Left lobe of liver (tissue), 2 donors: Measurements from ENCODE around the gene WWC1. TPM values are rescaled to one million over a fixed set of nuclear protein-coding genes. Genes with fewer than 3 reads are reported as not detected.

Experiments
- ATAC-seq: fragments of 200-7000 bp; cut with Tn5 transposase; one replicate; pipeline ENCODE4 v1.9.1; 2020; ENCODE audit warnings: mild to moderate bottlenecking, moderate library complexity
- DNase-seq: peaks from one replicate; pipeline ENCODE4 v3.0.0-alpha.2; 2020; ENCODE audit warnings: low spot score
- total RNA-seq: library from RNA; stranded (reverse); gene quantifications from one replicate; pipeline ENCODE4 v1.2.1, GENCODE V29; 2021
- donor health status: DM: no; HTN: no; CAD: no; lungs with moderate emphysema.
- donor health status: DM: no; HTN: yes; CAD: no.

Gene WWC1
- total RNA-seq, 1 donor from 2014 or later, result 11.2 TPM

GRCh38 chr5:168359820-168360460, 68.5 kb downstream of the WWC1 start:
- ATAC-seq (no peak), DNase-seq (no peak)

- ATAC-seq (no peak), DNase-seq (no peak)
Measured at GRCh38 chr5:168360521-168361285, 69.3 kb downstream of the WWC1 start.

DNA sequence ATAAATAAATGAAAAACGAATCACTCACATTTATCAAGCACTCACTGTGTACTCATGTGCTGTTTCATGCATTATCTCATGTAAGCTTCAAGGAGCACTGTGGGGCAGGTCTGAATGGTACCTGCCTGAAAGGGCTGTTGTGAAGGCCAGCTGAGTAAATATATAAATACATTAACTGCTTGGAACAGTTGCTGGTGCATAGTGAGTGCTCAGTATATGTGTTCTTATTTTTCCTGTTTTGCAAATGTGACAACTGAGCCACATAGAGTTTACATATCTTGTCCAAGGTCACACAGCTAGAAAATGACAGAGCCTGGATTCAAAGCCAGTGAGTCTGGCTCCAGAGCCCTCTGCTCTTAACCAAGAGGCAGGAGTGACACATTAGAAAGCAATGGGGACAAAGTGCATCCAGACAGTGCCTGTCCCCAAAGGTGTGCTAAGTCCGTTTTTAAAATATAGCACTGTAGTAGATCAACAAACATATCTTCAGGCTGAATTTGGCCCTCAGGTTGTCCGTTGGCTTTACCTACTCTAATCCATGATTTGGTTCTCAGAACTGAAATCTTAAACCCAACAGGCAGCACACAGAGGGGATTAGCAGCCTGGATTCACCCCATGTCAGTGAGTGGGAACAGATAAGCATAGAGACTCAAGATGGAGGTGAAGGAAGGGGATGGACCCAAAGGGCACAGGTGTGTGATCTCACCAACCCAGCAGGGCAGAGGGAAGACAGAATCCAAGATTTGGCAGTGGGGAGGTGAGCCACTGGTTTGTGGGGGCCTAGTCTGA, 70.8 kb downstream of the WWC1 start:
- DNase-seq, result peak; percentile 50
- peak; percentile 89 for ATAC-seq

DNA sequence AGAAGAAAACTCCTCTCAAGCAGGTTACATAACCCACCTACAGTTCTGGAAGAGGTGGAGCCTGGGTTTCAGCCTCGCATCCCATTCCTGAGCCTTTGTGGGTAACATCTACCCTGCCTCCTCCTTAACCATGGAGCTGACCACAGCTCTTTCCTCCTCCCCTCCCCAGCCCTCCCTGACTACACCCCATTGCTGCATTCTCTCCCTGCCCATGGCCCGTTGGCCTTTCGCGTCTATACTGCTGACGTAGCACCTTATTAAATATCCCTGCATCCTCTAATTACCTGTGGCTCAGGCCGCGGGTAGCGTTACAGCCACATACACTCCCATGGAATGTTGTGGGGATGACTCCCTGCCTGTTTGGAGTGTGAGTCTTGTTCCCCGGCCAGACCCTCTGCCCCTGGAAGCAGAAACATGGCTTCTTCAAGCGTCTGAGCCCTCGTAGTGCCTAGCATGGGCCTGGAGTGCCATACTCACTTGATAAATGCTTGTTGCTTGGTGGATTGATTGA, 72.8 kb downstream of the WWC1 start:
- ATAC-seq (no peak), DNase-seq (no peak)

GRCh38 chr5:168364750-168365550, 73.5 kb downstream of the WWC1 start:
- ATAC-seq, result peak; percentile 32
- DNase-seq, result no peak

DNA sequence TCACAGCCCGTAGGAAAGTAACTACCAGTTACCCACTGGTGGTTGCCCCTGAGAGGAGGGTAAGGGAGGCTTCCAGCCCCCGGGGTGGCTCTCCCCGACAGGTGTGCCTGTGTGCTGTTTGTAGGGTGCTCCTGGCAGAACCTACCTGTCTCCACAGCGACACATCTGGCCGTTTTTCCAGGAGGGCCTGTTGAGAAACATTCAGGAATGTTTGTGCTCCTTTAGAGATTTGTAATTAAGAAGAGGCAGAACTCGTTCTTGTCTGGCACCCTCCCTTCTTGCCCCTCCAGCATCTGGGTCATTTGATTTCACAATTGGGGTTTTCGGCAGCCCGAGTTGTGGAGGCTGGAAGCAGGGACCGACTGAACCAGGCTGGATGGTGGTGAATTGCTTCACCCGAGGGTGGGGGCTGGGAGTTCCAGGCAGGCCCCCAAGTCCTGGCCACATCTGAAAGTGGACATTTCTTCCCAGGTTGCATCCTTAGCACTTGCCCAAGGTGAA, 74.2 kb downstream of the WWC1 start:
- DNase-seq (peak; percentile 52), ATAC-seq (peak; percentile 70)

DNA sequence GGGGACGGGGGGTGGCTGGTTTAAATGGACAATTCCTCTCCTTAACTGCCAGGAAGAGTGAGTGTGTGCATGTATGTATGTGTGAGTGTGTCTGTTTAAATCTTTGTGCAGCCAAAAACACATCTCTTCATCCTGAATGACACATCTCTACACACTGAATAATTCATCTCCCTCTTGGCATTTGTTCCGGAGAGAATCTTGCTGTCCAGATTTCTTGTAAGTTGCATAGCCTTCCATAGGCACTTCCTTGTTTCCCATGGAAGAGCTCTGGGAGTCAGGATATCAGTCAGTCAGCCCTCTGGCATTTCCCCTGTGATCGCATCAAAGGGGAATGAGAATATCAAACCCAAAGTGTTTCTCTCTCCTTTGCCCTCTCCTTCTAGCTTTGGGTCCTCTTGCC, 74.7 kb downstream of the WWC1 start:
- DNase-seq (no peak), ATAC-seq (no peak)

DNA sequence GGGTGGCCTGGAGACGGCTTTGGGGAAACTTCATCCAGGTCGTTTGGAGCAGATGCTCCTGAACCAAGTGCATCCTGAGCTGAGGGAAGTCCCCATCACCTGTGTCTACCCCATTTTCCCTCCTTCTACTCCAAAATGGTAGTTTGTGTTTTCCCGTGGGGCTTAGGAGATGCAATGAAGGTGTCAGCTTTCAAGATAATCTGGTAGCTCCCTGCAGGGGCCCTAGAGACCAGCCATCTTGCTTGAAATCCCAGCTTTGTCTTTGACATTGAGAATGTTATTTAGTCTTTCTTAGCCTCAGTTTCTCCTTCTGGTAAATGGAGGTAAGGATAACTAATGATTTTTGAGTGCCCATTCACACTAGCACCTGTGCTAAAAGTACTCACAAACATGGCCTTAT, 77.4 kb downstream of the WWC1 start:
- ATAC-seq, result no peak
- no peak for DNase-seq

DNA sequence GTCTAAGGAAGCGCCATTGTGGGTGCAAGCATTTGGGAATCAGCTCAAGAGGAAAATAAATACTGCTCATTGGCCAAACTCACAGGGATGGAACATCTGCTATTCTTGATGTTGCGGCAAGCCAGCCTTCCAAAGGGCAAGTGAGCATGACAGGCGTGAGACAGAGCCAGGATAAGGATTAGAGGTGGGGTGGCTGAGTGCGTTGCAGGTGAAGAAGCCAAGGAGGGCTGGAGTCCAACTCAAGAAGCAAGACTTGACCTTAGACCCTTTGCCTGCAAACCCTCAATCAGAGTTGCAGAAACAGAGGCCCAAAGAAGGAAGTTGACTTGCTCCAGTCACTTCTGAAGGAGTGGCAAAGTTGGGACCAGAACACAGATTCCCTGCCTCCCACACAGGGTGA, 79.4 kb downstream of the WWC1 start:
- ATAC-seq, result no peak
- no peak for DNase-seq

- ATAC-seq (no peak), DNase-seq (no peak)
Measured at GRCh38 chr5:168372356-168372946, 81.0 kb downstream of the WWC1 start.

- no peak for ATAC-seq
- no peak for DNase-seq
Measured at GRCh38 chr5:168374532-168374931, 83.1 kb downstream of the WWC1 start.

DNA sequence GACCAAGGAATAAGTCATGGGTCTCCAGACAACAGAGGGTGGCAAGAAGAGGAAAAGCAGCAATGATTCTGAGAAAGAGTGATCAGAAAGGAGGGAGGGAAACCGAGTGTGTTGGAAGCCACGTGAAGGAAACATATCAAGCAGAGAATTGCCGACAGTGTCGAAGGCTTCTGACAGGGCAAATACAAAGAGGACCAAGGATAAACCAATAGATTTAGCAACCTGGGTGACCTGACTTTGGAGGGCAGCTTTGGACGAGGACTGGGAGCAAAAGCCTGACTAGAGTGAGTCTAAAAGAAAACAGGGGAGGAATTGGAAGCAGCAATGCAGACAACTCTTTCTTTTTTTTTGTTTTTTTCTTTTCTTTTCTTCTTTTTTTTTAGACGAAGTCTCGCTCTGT, 83.8 kb downstream of the WWC1 start:
- DNase-seq (peak; percentile 47), ATAC-seq (peak; percentile 93)

- DNase-seq (no peak), ATAC-seq (no peak)
Measured at GRCh38 chr5:168377525-168377924, 86.1 kb downstream of the WWC1 start.

DNA sequence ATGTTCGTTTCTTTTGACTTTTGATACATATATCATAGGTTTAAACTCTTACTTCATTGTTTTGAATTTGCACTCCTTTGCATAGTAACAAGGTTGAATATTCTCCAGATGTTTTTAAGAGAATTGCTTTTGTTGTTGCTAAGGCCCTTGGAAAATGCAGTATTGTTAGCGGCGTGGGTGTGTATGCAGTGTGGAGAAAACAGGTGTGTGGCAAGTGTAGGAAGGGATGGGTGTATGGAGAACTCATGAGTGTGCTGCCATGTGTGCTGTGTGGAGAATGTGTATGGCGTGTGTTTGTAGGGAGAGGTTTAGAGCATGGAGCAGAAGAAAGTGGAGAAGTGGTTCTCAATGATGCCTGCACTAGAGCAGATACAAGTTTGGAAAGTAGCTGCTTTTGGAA, 87.3 kb downstream of the WWC1 start:
- no peak for ATAC-seq
- DNase-seq, result no peak

GRCh38 chr5:168382421-168382820, 91.0 kb downstream of the WWC1 start:
- ATAC-seq (no peak), DNase-seq (no peak)

- ATAC-seq (no peak), DNase-seq (no peak)
Measured at GRCh38 chr5:168390491-168390890, 99.0 kb downstream of the WWC1 start.

- DNase-seq (no peak), ATAC-seq (no peak)
Measured at GRCh38 chr5:168393773-168394172, 102.3 kb downstream of the WWC1 start.

GRCh38 chr5:168400429-168401220, 109.2 kb downstream of the WWC1 start:
- no peak for DNase-seq
- ATAC-seq, result no peak

- no peak for DNase-seq
- ATAC-seq, result no peak
Measured at GRCh38 chr5:168401226-168401625, 109.8 kb downstream of the WWC1 start.
